Lung (tissue), 12 donors: ENCODE results near the gene CRBN. TPM values are rescaled to one million over a fixed set of nuclear protein-coding genes. Genes with fewer than 3 reads are reported as not detected.

Experiments
- ATAC-seq: fragments of 200-7000 bp; cut with Tn5 transposase; one replicate; pipeline ENCODE4 v1.9.1; 2020; ENCODE audit warnings: moderate number of reproducible peaks; ENCODE audit not compliant: insufficient read depth, low FRiP score
- DNase-seq, 3 donors: peaks; one replicate each; pipeline ENCODE4 v3.0.0-alpha.2; 2013 to 2017
- H3K27ac ChIP-seq, 2 donors: one replicate each; pipeline ENCODE4 v1.5.1; 2013; ENCODE audit warnings: mild to moderate bottlenecking in 2 of 2, moderate library complexity in 2 of 2, control low read depth in 1 of 2, inconsistent platforms in 1 of 2, low read depth in 1 of 2, low read length in 1 of 2
- H3K27me3 ChIP-seq, 3 donors: one replicate each; pipeline ENCODE4 v1.5.1; 2013; ENCODE audit warnings: low read length in 2 of 3; ENCODE audit not compliant: control insufficient read depth in 3 of 3, insufficient read depth in 3 of 3
- H3K36me3 ChIP-seq, 4 donors: one replicate each; pipeline ENCODE4 v1.5.1; 2013; ENCODE audit warnings: low read length in 4 of 4, mild to moderate bottlenecking in 1 of 4, moderate library complexity in 1 of 4; ENCODE audit not compliant: control insufficient read depth in 4 of 4, insufficient read depth in 4 of 4
- H3K4me1 ChIP-seq, 5 donors: one replicate each; pipeline ENCODE4 v1.5.1; 2013; ENCODE audit warnings: low read length in 5 of 5, mild to moderate bottlenecking in 2 of 5, moderate library complexity in 1 of 5; ENCODE audit not compliant: control insufficient read depth in 5 of 5, insufficient read depth in 5 of 5
- H3K4me3 ChIP-seq: one replicate; pipeline ENCODE4 v1.5.1; 2013; ENCODE audit warnings: mild to moderate bottlenecking, control low read depth, moderate library complexity
- H3K9ac ChIP-seq, 2 donors: one replicate each; pipeline ENCODE4 v1.5.1; 2013; ENCODE audit warnings: low read length in 2 of 2, control low read depth in 1 of 2; ENCODE audit not compliant: insufficient read depth in 1 of 2
- H3K9me3 ChIP-seq, 4 donors: one replicate each; pipeline ENCODE4 v1.5.1; 2013; ENCODE audit warnings: low read length in 3 of 4, mild to moderate bottlenecking in 1 of 4, moderate library complexity in 1 of 4; ENCODE audit not compliant: control insufficient read depth in 4 of 4, insufficient read depth in 3 of 4
- WGBS, 2 donors: extraction: QIAGEN DNeasy Blood & Tissue Kit; methylation state at CpG; one replicate each; pipeline ENCODE4 v1.1.7; 2013; 5-methylcytosine and 5-hydroxymethylcytosine counted together
- polyA plus RNA-seq, 2 donors: library from polyadenylated mRNA; stranded (reverse); fragments of 200-250 nt; gene quantifications; one replicate each; pipeline ENCODE4 v1.2.1, GENCODE V29; 2013
- total RNA-seq, 2 donors: library from RNA; depleted of rRNA in 1 of 2; stranded (reverse); fragments of >200 nt in 1 of 2; gene quantifications; one replicate each; pipeline ENCODE4 v1.2.1, GENCODE V29; 2014 to 2021
- TF ChIP-seq, protein P1 (sequence below): IDR thresholded peaks from 2 replicates; pipeline ENCODE4 v1.5.1; 2012; ENCODE audit warnings: mild to moderate bottlenecking; ENCODE audit errors: control extremely low read depth, extremely low read depth
- donor health status: control.
- donor health status: control.
- donor health status: Bipolar disorder and iron deficiency.
- donor health status: healthy.
- donor health status: DM: yes; HTN: yes; CAD: no.

CRBN gene
- total and polyA plus RNA-seq, 4 donors, result 20.9 to 132 (median 30.7) TPM

DNA sequence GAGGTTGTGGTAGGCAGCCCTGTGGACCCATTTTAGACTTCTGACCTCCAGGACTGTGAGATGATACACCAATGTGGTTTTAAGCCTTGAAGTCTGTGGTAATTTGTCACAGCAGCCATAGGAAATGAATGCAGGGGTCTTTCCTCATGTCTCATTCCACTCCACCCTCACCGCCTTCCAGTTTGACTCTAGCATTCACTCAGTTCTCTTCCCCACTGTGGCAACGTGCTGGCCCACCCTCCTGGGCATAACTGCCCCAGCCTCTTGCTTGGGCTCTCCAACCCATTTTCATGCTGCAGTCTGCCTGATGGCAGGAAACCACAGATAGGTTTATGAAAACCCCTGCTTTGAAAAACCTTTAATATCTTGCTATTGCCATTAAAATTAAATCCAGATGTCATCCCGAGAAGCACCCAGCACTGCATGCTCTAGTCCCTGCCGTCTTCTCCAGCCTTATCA is 60.1 kb downstream of the CRBN start:
- 70 to 73% methylated on average over 4 of the region's 4 CpGs for WGBS, 2 donors
- no peaks in the 10 kb centered on the region for H3K36me3 ChIP-seq
- no peaks in the 10 kb centered on the region for H3K27me3 ChIP-seq
- no peak overlapping the region for H3K4me3 ChIP-seq
- no peaks in the 10 kb centered on the region for H3K4me1 ChIP-seq
- H3K9me3 ChIP-seq, result no peaks in the 10 kb centered on the region
- no peak for DNase-seq
- TF ChIP-seq, protein P1, sequence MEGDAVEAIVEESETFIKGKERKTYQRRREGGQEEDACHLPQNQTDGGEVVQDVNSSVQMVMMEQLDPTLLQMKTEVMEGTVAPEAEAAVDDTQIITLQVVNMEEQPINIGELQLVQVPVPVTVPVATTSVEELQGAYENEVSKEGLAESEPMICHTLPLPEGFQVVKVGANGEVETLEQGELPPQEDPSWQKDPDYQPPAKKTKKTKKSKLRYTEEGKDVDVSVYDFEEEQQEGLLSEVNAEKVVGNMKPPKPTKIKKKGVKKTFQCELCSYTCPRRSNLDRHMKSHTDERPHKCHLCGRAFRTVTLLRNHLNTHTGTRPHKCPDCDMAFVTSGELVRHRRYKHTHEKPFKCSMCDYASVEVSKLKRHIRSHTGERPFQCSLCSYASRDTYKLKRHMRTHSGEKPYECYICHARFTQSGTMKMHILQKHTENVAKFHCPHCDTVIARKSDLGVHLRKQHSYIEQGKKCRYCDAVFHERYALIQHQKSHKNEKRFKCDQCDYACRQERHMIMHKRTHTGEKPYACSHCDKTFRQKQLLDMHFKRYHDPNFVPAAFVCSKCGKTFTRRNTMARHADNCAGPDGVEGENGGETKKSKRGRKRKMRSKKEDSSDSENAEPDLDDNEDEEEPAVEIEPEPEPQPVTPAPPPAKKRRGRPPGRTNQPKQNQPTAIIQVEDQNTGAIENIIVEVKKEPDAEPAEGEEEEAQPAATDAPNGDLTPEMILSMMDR, result no peak
- ATAC-seq, result no peak
- H3K9ac ChIP-seq, result no peak overlapping the region
- H3K27ac ChIP-seq, result no peak overlapping the region

DNA sequence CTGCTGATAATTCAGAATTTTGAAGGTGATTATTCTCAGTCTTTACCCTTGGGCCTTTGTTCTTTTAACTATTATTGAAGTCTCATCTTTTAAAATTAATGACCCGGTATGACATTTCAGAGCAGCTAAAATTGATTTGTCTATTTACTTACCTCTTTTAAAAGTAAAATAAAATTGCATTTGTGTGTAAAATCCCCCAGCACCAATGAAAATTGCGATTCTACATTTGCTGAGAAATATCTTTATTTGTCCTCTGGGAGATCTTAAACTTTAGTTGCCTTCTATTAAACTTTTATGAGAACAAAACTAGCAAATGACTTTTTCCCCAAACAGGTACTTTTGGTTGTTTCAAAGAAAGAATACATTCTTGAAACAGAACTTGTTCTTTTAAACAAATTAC is 61.8 kb downstream of the CRBN start:
- 92 to 94% methylated on average over 2 of the region's 2 CpGs for WGBS, 2 donors
- TF ChIP-seq, protein P1, result no peak
- ATAC-seq (no peak), DNase-seq (no peak)
- no peak overlapping the region for H3K9ac ChIP-seq
- no peaks in the 10 kb centered on the region for H3K27me3 ChIP-seq
- H3K4me3 ChIP-seq, result no peak overlapping the region
- no peaks in the 10 kb centered on the region for H3K4me1 ChIP-seq
- no peaks in the 10 kb centered on the region for H3K36me3 ChIP-seq
- H3K9me3 ChIP-seq, result peaks cover 0 to 2% (median 0%) of the 10 kb centered on the region in 4 donors
- no peak overlapping the region for H3K27ac ChIP-seq

DNA sequence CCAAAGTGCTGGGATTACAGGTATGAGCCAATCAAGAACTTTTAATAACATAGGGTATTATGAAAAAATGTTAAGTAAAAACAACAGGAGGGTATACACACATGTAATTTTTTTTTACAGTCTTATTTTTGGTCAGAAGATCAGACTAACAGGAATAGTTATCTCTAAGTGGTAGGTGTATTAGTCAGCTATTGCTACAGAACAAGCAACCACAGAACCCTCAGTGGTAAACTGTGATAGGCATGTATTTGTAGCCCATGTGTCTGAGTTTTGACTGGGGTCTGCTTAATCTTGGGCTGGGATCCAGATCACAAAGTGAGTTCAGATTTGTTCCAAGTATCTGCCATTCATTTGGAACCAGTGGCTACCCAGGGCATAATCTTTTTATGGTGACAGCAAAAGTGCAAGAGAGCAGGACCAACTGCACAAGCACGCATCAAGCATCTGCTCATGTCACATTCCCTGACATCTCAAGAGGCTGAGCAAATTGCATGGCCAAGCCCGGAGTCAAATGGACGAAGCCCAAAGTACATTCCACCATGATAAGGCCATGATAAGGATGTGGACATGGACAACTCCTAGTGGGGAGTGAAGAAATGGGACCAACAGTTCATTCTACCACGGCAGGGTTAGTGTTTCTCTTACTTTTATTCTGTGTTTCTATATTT is 66.3 kb downstream of the CRBN start:
- Histone ChIP-seq H3K27ac (no peak overlapping the region), H3K9ac (no peak overlapping the region), H3K36me3 (no peaks in the 10 kb centered on the region), H3K27me3 (no peaks in the 10 kb centered on the region), H3K4me3 (no peak overlapping the region), H3K4me1 (peaks cover 0 to 3% (median 0%) of the 10 kb centered on the region in 5 donors), H3K9me3 (peaks cover 0 to 2% (median 0%) of the 10 kb centered on the region in 4 donors)
- WGBS, 2 donors, result 58 to 72% methylated on average over 4 of the region's 4 CpGs
- DNase-seq (no peak), ATAC-seq (no peak)
- TF ChIP-seq, protein P1, result no peak
